CD14-positive monocyte (primary cell): ENCODE results near the gene ROR1. TPM values are rescaled to one million over a fixed set of nuclear protein-coding genes. Genes with fewer than 3 reads are reported as not detected.

ENCODE experiments used
- DNase-seq, 3 donors: peaks; one replicate each; pipeline ENCODE4 v3.0.0-alpha.2; 2011 to 2022
- H2AFZ ChIP-seq: 2 replicates; pipeline ENCODE4 v1.6.0; 2012; ENCODE audit warnings: mild to moderate bottlenecking, low read depth, low read length, inconsistent platforms; ENCODE audit not compliant: insufficient read depth, poor library complexity, severe bottlenecking
- H3K27ac ChIP-seq, 2 donors: 1 replicate in 1 of 2; 2 replicates in 1 of 2; pipeline ENCODE4 v1.5.1; 2012 to 2013; ENCODE audit warnings: low read length in 2 of 2, control low read depth in 1 of 2, inconsistent platforms in 1 of 2, low read depth in 1 of 2, mild to moderate bottlenecking in 1 of 2
- H3K27me3 ChIP-seq, 2 donors: one replicate each; pipeline versions ENCODE4 v1.6.0 to v1.6.1; 2011 to 2013; ENCODE audit warnings: low read length in 2 of 2; ENCODE audit not compliant: control insufficient read depth in 2 of 2, insufficient read depth in 2 of 2
- H3K36me3 ChIP-seq, 2 donors: replicated peaks in 1 of 2; 1 replicate in 1 of 2; 2 replicates in 1 of 2; pipeline versions ENCODE4 v1.5.1 to v1.6.1; 2012 to 2013; ENCODE audit warnings: low read length in 2 of 2, control low read depth in 1 of 2, inconsistent platforms in 1 of 2, mild to moderate bottlenecking in 1 of 2; ENCODE audit not compliant: insufficient read depth in 2 of 2, control insufficient read depth in 1 of 2
- H3K4me1 ChIP-seq, 2 donors: 1 replicate in 1 of 2; 2 replicates in 1 of 2; pipeline versions ENCODE4 v1.5.1 to v1.6.1; 2012 to 2013; ENCODE audit warnings: low read length in 2 of 2, control low read depth in 1 of 2, inconsistent platforms in 1 of 2, mild to moderate bottlenecking in 1 of 2, moderate library complexity in 1 of 2; ENCODE audit not compliant: insufficient read depth in 2 of 2, control insufficient read depth in 1 of 2
- H3K4me2 ChIP-seq: replicated peaks from 2 replicates; pipeline ENCODE3; 2012; ENCODE audit warnings: low read length, moderate library complexity, mild to moderate bottlenecking; ENCODE audit not compliant: poor library complexity, severe bottlenecking; ENCODE audit errors: extremely low read depth
- H3K4me3 ChIP-seq, 3 experiments: fragments of 200-600 bp in 1 of 3; sonication (generic) in 1 of 3; replicated peaks in 1 of 3; 1 replicate in 2 of 3; 2 replicates in 1 of 3; pipeline ENCODE4 v1.5.1; 2011 to 2013; ENCODE audit warnings: low read length in 3 of 3, mild to moderate bottlenecking in 3 of 3, control low read depth in 2 of 3, low read depth in 2 of 3, inconsistent platforms in 1 of 3, moderate library complexity in 1 of 3
- H3K79me2 ChIP-seq: 2 replicates; pipeline ENCODE4 v1.6.0; 2012; ENCODE audit warnings: mild to moderate bottlenecking, control low read depth, inconsistent platforms, low read length, moderate library complexity; ENCODE audit not compliant: insufficient read depth
- H3K9ac ChIP-seq: 2 replicates; pipeline ENCODE4 v1.6.0; 2017; ENCODE audit warnings: low read length, mild to moderate bottlenecking; ENCODE audit not compliant: insufficient read depth, poor library complexity, severe bottlenecking
- H3K9me3 ChIP-seq, 2 donors: replicated peaks in 1 of 2; 1 replicate in 1 of 2; 2 replicates in 1 of 2; pipeline versions ENCODE4 v1.5.1 to v1.6.1; 2012 to 2013; ENCODE audit warnings: low read length in 2 of 2, control low read depth in 1 of 2; ENCODE audit not compliant: control insufficient read depth in 1 of 2, insufficient read depth in 1 of 2
- H4K20me1 ChIP-seq: 2 replicates; pipeline ENCODE4 v1.6.0; 2012; ENCODE audit warnings: mild to moderate bottlenecking, low read length, control low read depth, moderate library complexity; ENCODE audit not compliant: insufficient read depth
- H3K27ac Mint-ChIP-seq, 7 donors: one replicate each; pipeline ENCODE4 v1.8.0; 2020; ENCODE audit warnings: mild to moderate bottlenecking in 7 of 7, mixed read lengths in 7 of 7, moderate library complexity in 6 of 7, inconsistent platforms in 2 of 7
- H3K27me3 Mint-ChIP-seq, 3 donors: one replicate each; pipeline ENCODE4 v1.8.0; 2021 to 2022; ENCODE audit warnings: low read depth in 3 of 3, mild to moderate bottlenecking in 3 of 3, mixed read lengths in 3 of 3, moderate library complexity in 3 of 3, inconsistent platforms in 1 of 3
- H3K36me3 Mint-ChIP-seq, 2 donors: one replicate each; pipeline ENCODE4 v1.8.0; 2020; ENCODE audit warnings: mixed read lengths in 2 of 2, inconsistent platforms in 1 of 2, mild to moderate bottlenecking in 1 of 2
- H3K4me1 Mint-ChIP-seq: one replicate; pipeline ENCODE4 v1.8.0; 2020; ENCODE audit warnings: mild to moderate bottlenecking, mixed read lengths
- H3K4me3 Mint-ChIP-seq, 2 donors: one replicate each; pipeline ENCODE4 v1.8.0; 2020; ENCODE audit warnings: mild to moderate bottlenecking in 2 of 2, mixed read lengths in 2 of 2, moderate library complexity in 1 of 2
- H3K9me3 Mint-ChIP-seq, 7 donors: one replicate each; pipeline ENCODE4 v1.8.0; 2020 to 2022; ENCODE audit warnings: mixed read lengths in 7 of 7, mild to moderate bottlenecking in 6 of 7, moderate library complexity in 6 of 7, inconsistent platforms in 2 of 7
- WGBS: methylation state at CpG from one replicate; pipeline ENCODE4 v1.1.5; 2013; ENCODE audit warnings: missing lambda C conversion rate; ENCODE audit not compliant: insufficient coverage; 5-methylcytosine and 5-hydroxymethylcytosine counted together
- intact Hi-C, 2 donors: fragments of 100-400 bp; cut with micrococcal nuclease; formaldehyde crosslinking; loops; one replicate each; pipeline versions ENCODE4 v1.15.0 to v1.15.1; 2023
- polyA plus RNA-seq, 3 donors: library from polyadenylated mRNA; depleted of rRNA in 1 of 3; unstranded in 2 of 3; stranded (reverse) in 1 of 3; fragments of 300-500 nt in 2 of 3; fragments of >200 nt in 1 of 3; fragmentation: Illumina TruSeq in 2 of 3; gene quantifications; 1 replicate in 2 of 3; 2 replicates in 1 of 3; pipeline ENCODE4 v1.2.3, GENCODE V29; 2012 to 2021
- TF ChIP-seq, protein P1 (sequence below): fragments of 200-600 bp; IDR thresholded peaks from one replicate; pipeline ENCODE4 v1.8.0; 2022; ENCODE audit warnings: antibody characterized with exemption, mild to moderate bottlenecking

The ROR1 gene
- polyA plus RNA-seq, 3 donors = not detected

DNA sequence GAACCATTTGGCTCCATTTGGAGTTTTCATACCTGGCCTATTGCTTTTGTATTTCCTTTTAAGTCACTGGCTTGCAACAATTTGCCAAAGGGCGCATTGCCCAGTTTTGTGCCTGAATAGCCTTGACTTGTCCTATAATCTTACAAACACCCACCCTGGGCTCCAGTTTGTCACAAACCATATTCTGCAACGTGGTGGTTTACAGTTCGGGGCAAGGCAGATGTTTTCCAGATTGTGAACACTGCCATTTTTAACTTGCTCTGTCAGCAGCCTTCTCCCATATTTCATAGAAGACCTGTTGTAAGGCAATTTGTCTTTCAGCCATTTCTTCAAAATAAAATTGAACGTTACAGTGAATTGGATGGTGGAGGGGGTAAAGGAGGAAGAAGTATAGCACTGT, 376.4 kb downstream of the ROR1 start:
- no peaks in the 10 kb centered on the region for H3K4me1 ChIP-seq
- H3K79me2 ChIP-seq = no peaks in the 10 kb centered on the region
- Mint-ChIP-seq H3K27me3 (peaks cover 0 to 1% (median 0%) of the 10 kb centered on the region in 3 donors), H3K4me3 (no peak overlapping the region), H3K36me3 (no peaks in the 10 kb centered on the region), H3K27ac (no peak overlapping the region), H3K4me1 (no peaks in the 10 kb centered on the region), H3K9me3 (peaks cover 0 to 6% (median 0%) of the 10 kb centered on the region in 7 donors)
- no peak overlapping the region for H2AFZ ChIP-seq
- 70% methylated on average over 2 of the region's 4 CpGs for WGBS
- no peak for DNase-seq
- no peaks in the 10 kb centered on the region for H3K27me3 ChIP-seq
- H3K9me3 ChIP-seq = no peaks in the 10 kb centered on the region
- H3K36me3 ChIP-seq = no peaks in the 10 kb centered on the region
- intact Hi-C loops = no loop called here
- no peak overlapping the region for H3K4me2 ChIP-seq
- H3K4me3 ChIP-seq = no peak overlapping the region
- no peak overlapping the region for H3K9ac ChIP-seq
- no peak overlapping the region for H3K27ac ChIP-seq
- TF ChIP-seq, protein P1, sequence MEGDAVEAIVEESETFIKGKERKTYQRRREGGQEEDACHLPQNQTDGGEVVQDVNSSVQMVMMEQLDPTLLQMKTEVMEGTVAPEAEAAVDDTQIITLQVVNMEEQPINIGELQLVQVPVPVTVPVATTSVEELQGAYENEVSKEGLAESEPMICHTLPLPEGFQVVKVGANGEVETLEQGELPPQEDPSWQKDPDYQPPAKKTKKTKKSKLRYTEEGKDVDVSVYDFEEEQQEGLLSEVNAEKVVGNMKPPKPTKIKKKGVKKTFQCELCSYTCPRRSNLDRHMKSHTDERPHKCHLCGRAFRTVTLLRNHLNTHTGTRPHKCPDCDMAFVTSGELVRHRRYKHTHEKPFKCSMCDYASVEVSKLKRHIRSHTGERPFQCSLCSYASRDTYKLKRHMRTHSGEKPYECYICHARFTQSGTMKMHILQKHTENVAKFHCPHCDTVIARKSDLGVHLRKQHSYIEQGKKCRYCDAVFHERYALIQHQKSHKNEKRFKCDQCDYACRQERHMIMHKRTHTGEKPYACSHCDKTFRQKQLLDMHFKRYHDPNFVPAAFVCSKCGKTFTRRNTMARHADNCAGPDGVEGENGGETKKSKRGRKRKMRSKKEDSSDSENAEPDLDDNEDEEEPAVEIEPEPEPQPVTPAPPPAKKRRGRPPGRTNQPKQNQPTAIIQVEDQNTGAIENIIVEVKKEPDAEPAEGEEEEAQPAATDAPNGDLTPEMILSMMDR = no peak
- no peaks in the 10 kb centered on the region for H4K20me1 ChIP-seq

DNA sequence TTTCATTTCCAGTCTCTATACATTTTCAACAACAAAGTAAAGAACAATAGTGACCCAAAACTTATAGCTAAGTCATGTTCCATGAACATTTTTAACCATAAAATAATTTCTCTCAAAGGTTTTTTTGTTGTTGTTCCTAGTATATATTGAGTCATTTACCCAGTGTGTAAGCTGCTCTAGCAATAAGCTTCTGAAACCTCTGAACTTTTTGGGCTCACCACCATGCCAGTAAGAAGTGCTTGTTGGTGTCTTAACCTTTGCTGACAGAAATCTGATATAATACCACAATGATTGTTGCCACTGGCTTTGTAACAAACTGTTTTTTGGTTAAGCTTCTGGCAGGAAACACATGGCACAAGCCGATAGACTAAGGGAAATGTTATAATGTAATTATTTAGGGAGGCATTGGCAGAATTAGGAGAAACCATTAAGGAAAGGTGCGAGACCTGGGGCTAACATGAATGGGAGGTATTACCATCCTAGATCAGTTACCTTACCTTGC, 377.0 kb downstream of the ROR1 start:
- H2AFZ ChIP-seq = no peak overlapping the region
- H3K36me3 ChIP-seq = no peaks in the 10 kb centered on the region
- WGBS = no CpG with 5 or more reads among the region's 2 CpGs
- H4K20me1 ChIP-seq = no peaks in the 10 kb centered on the region
- Mint-ChIP-seq H3K36me3 (no peaks in the 10 kb centered on the region), H3K27ac (no peak overlapping the region), H3K27me3 (peaks cover 0 to 1% (median 0%) of the 10 kb centered on the region in 3 donors), H3K4me3 (no peak overlapping the region), H3K9me3 (peaks cover 0 to 6% (median 0%) of the 10 kb centered on the region in 7 donors), H3K4me1 (no peaks in the 10 kb centered on the region)
- H3K9ac ChIP-seq = no peak overlapping the region
- H3K4me3 ChIP-seq = no peak overlapping the region
- H3K4me2 ChIP-seq = no peak overlapping the region
- no peaks in the 10 kb centered on the region for H3K4me1 ChIP-seq
- H3K27ac ChIP-seq = no peak overlapping the region
- intact Hi-C loops = no loop called here
- no peaks in the 10 kb centered on the region for H3K27me3 ChIP-seq
- no peak for DNase-seq
- TF ChIP-seq, protein P1 = no peak
- no peaks in the 10 kb centered on the region for H3K9me3 ChIP-seq
- H3K79me2 ChIP-seq = no peaks in the 10 kb centered on the region
